Measurements from ENCODE around the gene TNIP2. TPM values are rescaled to one million over a fixed set of nuclear protein-coding genes. Genes with fewer than 3 reads are reported as not detected.

TNIP2 gene
- total and polyA plus RNA-seq, 5 donors, result 20.2 to 28.0 (median 24.9) TPM

Other genes with a start within 250 kb of the TNIP2 start
- gene FAM193A, start 219.7 kb downstream of the TNIP2 start, total RNA-seq, result 10 to 100 TPM; 16.9 to 19.2 (median 17.8) TPM
- 9.7 TPM for gene FAM193A, start 219.7 kb downstream of the TNIP2 start, polyA plus RNA-seq
- 10 to 100 TPM; 20.5 to 28.8 (median 26.3) TPM for gene SH3BP2, start 36.7 kb upstream of the TNIP2 start, total RNA-seq
- 21.7 TPM for gene SH3BP2, start 36.7 kb upstream of the TNIP2 start, polyA plus RNA-seq
- gene ADD1, start 87.5 kb upstream of the TNIP2 start, total RNA-seq, result 100 to 1,000 TPM; 215 to 256 (median 236) TPM
- 207 TPM for gene ADD1, start 87.5 kb upstream of the TNIP2 start, polyA plus RNA-seq
- gene NOP14, start 207.1 kb upstream of the TNIP2 start, total RNA-seq, result 10 to 100 TPM; 15.4 to 19.2 (median 18.4) TPM
- 12.0 TPM for gene NOP14, start 207.1 kb upstream of the TNIP2 start, polyA plus RNA-seq
- gene GRK4, start 207.2 kb upstream of the TNIP2 start, total RNA-seq, result 10 to 100 TPM; 11.6 to 13.1 (median 12.4) TPM
- 8.4 TPM for gene GRK4, start 207.2 kb upstream of the TNIP2 start, polyA plus RNA-seq